Tibial artery (tissue), 4 donors: ENCODE measurements around the gene PRCD.
"Not testable (repeated sequence)": the region's sequence is repeated elsewhere in the genome, so short reads cannot be mapped to it uniquely, and the experiment has no call there.

ENCODE experiments used
- DNase-seq, 2 donors: peaks; one replicate each; pipeline ENCODE4 v3.0.0-alpha.2; 2019
- H3K27ac ChIP-seq, 2 donors: fragments of 200-600 bp; sonication (generic) in 1 of 2; 1 replicate in 1 of 2; 2 replicates in 1 of 2; pipeline ENCODE4 v1.5.1; 2018 to 2019; ENCODE audit warnings: mild to moderate bottlenecking in 1 of 2
- H3K27me3 ChIP-seq, 2 donors: fragments of 200-600 bp; sonication (generic) in 1 of 2; one replicate each; pipeline versions ENCODE4 v1.5.1 to v1.6.0; 2016 to 2019
- H3K36me3 ChIP-seq, 3 donors: fragments of 200-600 bp; sonication (generic) in 2 of 3; one replicate each; pipeline ENCODE4 v1.5.1; 2016 to 2019; ENCODE audit warnings: mild to moderate bottlenecking in 2 of 3
- H3K4me1 ChIP-seq, 4 donors: fragments of 200-600 bp; sonication (generic) in 2 of 4; 1 replicate in 3 of 4; 2 replicates in 1 of 4; pipeline ENCODE4 v1.5.1; 2016 to 2019
- H3K4me3 ChIP-seq, 2 donors: fragments of 200-600 bp; sonication (generic) in 1 of 2; 1 replicate in 1 of 2; 2 replicates in 1 of 2; pipeline ENCODE4 v1.5.1; 2018 to 2019; ENCODE audit warnings: mild to moderate bottlenecking in 2 of 2
- H3K9me3 ChIP-seq, 3 donors: fragments of 200-600 bp; sonication (generic) in 1 of 3; one replicate each; pipeline ENCODE4 v1.5.1; 2016 to 2019
- intact Hi-C: fragments of 100-400 bp; cut with DNase I; formaldehyde crosslinking; loops from one replicate; pipeline ENCODE4 v1.15.0; 2023; ENCODE audit warnings: low total_unique reads
- TF ChIP-seq, protein P1 (sequence below), 2 experiments: fragments of 200-600 bp in 1 of 2; fragments of 450-650 bp in 1 of 2; IDR thresholded peaks; one replicate each; pipeline ENCODE4 v1.5.1; 2017 to 2019; ENCODE audit warnings: antibody characterized with exemption in 2 of 2, mild to moderate bottlenecking in 1 of 2, moderate library complexity in 1 of 2

Gene PRCD

GRCh38 chr17:76558198-76559095, 18.6 kb downstream of the PRCD start:
- intact Hi-C loops = loop anchor here (10.0 kb wide), 1 partner anchor 156 kb away; the partner anchor contains the start of gene MXRA7
- DNase-seq = no peak

DNA sequence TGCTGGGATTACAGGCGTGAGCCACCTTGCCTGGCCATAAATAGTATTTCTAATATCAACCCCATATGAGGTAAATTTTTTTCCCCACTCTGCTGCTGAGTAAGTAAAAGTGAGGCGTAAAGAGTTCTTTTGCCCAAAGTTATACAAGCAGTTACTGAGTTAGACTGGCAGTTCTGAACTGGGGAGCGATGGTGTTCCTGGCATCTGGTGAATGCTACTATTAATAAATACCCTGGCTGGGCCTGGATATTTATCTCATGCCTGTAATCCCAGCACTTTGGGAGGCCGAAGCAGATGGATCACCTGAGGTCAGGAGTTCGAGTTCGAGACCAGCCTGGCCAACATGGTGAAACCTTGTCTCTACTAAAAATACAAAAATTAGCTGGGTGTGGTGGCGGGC, 19.6 kb downstream of the PRCD start:
- not testable (repeated sequence) for H3K27me3 ChIP-seq, DNase-seq, H3K27ac ChIP-seq, H3K9me3 ChIP-seq, H3K4me3 ChIP-seq
- peaks cover 13 to 24% (median 16%) of the 10 kb centered on the region in 3 donors for H3K36me3 ChIP-seq
- H3K4me1 ChIP-seq = peaks cover 0 to 44% (median 22%) of the 10 kb centered on the region in 4 donors
- intact Hi-C loops = loop anchor here (10.0 kb wide), 1 partner anchor 155 kb away; the partner anchor contains the start of gene MXRA7

More at GRCh38 chr17:76558198-76559095, 18.6 kb downstream of the PRCD start:
- no peaks in the 10 kb centered on the region for H3K27me3 ChIP-seq
- TF ChIP-seq, protein P1, sequence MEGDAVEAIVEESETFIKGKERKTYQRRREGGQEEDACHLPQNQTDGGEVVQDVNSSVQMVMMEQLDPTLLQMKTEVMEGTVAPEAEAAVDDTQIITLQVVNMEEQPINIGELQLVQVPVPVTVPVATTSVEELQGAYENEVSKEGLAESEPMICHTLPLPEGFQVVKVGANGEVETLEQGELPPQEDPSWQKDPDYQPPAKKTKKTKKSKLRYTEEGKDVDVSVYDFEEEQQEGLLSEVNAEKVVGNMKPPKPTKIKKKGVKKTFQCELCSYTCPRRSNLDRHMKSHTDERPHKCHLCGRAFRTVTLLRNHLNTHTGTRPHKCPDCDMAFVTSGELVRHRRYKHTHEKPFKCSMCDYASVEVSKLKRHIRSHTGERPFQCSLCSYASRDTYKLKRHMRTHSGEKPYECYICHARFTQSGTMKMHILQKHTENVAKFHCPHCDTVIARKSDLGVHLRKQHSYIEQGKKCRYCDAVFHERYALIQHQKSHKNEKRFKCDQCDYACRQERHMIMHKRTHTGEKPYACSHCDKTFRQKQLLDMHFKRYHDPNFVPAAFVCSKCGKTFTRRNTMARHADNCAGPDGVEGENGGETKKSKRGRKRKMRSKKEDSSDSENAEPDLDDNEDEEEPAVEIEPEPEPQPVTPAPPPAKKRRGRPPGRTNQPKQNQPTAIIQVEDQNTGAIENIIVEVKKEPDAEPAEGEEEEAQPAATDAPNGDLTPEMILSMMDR (IDR thresholded peaks at IDR 0.05) = peak in 1 of 2 experiments; percentile 13
- peak overlapping the region; percentile 61 to 70 for H3K4me3 ChIP-seq
- no peaks in the 10 kb centered on the region for H3K9me3 ChIP-seq
- peak overlapping the region; percentile 81 to 83 for H3K27ac ChIP-seq
- H3K36me3 ChIP-seq = peaks cover 6 to 16% (median 13%) of the 10 kb centered on the region in 3 donors
- H3K4me1 ChIP-seq = peaks cover 0 to 54% (median 22%) of the 10 kb centered on the region in 4 donors

DNA sequence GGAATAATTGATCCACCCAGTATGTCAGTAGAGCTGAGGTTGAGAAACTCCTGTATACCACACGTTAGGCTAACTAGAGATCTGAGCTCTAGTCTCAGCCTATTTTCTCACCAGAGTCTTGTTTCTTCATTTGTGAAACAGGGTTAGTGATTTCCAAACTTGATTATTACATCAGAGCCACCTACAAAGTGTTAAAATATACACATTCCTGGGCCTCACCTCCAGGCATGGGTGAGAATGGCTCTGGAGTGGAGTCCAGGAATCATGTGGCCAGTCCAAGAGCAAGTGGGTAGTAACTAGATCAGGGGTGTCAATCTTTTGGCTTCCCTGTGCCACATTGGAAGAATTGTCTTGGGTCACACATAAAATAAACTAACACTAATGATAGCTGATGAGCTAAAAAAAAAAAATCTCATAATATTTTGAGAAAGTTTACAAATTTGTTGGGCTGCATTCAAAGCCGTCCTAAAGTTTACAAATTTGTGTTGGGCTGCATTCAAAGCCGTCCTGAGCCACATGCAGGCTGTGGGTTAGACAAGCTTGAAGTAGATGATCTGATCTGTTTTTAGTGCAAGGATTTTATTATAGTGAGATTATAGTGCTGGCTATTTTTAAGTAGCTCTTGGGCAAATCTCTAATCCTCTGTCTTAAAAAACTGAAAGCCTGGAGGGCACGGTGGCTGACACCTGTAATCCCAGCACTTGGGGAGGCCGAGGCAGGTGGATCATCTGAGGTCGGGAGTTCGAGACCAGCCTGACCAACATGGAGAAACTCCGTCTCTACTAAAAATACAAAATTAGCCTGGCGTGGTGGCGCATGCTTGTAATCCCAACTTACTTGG, 20.4 kb downstream of the PRCD start:
- Histone ChIP-seq H3K9me3 (no peaks in the 10 kb centered on the region), H3K4me3 (no peak overlapping the region), H3K36me3 (peaks cover 17 to 32% (median 24%) of the 10 kb centered on the region in 3 donors), H3K27ac (no peak overlapping the region), H3K27me3 (no peaks in the 10 kb centered on the region), H3K4me1 (peaks cover 0 to 43% (median 22%) of the 10 kb centered on the region in 4 donors)
- intact Hi-C loops = no loop called here
- TF ChIP-seq, protein P1 (IDR thresholded peaks at IDR 0.05) = no peak
- no peak for DNase-seq

- Histone ChIP-seq H3K4me1 (peaks cover 0 to 43% (median 22%) of the 10 kb centered on the region in 4 donors), H3K27me3 (no peaks in the 10 kb centered on the region), H3K36me3 (peaks cover 17 to 38% (median 25%) of the 10 kb centered on the region in 3 donors), H3K4me3 (no peak overlapping the region), H3K27ac (no peak overlapping the region), H3K9me3 (no peaks in the 10 kb centered on the region)
- TF ChIP-seq, protein P1 (IDR thresholded peaks at IDR 0.05) = no peak
- intact Hi-C loops = no loop called here
- DNase-seq = no peak
These were observed 21.0 kb downstream of the PRCD start for GRCh38 chr17:76560877-76561221.

DNA sequence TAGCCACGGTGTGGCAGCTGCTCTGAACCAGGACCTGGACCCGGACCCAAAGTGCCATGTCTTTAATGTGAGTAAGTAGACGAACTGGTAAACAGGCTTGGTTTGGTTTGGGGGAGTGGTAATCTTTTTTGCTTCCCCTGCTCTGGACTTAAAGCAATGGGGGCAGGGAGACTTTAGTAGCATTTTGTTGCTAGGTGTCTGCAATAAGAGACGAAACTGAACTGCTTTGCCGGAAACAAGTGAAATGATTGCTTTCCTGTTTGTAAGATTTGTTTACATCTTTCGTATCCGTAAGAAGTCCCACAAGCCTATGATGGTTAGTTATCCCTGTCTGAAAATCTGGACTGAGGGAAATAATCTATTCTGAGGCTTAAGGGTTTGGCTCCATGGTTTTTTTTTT, 21.5 kb downstream of the PRCD start:
- Histone ChIP-seq H3K4me1 (peaks cover 0 to 43% (median 22%) of the 10 kb centered on the region in 4 donors), H3K9me3 (no peaks in the 10 kb centered on the region), H3K27ac (no peak overlapping the region), H3K27me3 (no peaks in the 10 kb centered on the region), H3K4me3 (no peak overlapping the region), H3K36me3 (peaks cover 17 to 43% (median 25%) of the 10 kb centered on the region in 3 donors)
- TF ChIP-seq, protein P1 (IDR thresholded peaks at IDR 0.05) = no peak
- no peak for DNase-seq
- intact Hi-C loops = no loop called here
